CD4-positive, CD25-positive, alpha-beta regulatory T cell (primary cell): ENCODE data around the gene MARCHF6. TPM values are rescaled to one million over a fixed set of nuclear protein-coding genes. Genes with fewer than 3 reads are reported as not detected.

ENCODE experiments used
- ATAC-seq, 2 donors: fragments of 150-1000 bp; cut with Tn5 transposase; one replicate each; pipeline ENCODE4 v1.10.0; 2021; ENCODE audit warnings: low read depth in 2 of 2, moderate number of reproducible peaks in 2 of 2, moderate library complexity in 1 of 2
- DNase-seq, 3 donors: peaks; one replicate each; pipeline versions ENCODE4 v3.0.0 to v3.0.0-alpha.2; 2012 to 2022; ENCODE audit warnings: mixed read lengths in 1 of 3
- H3K27ac ChIP-seq: one replicate; pipeline ENCODE4 v1.7.0; 2013; ENCODE audit warnings: mild to moderate bottlenecking, low read length; ENCODE audit not compliant: insufficient read depth, poor library complexity, severe bottlenecking
- H3K27me3 ChIP-seq: one replicate; pipeline ENCODE4 v1.7.0; 2013; ENCODE audit warnings: low read length; ENCODE audit not compliant: control insufficient read depth, insufficient read depth
- H3K36me3 ChIP-seq: one replicate; pipeline ENCODE4 v1.7.0; 2013; ENCODE audit warnings: mild to moderate bottlenecking, low read length, moderate library complexity; ENCODE audit not compliant: control insufficient read depth, insufficient read depth
- H3K4me1 ChIP-seq: 2 replicates; pipeline ENCODE4 v1.7.0; 2013; ENCODE audit warnings: mild to moderate bottlenecking, low read length; ENCODE audit not compliant: insufficient read depth, control insufficient read depth, poor library complexity, severe bottlenecking
- H3K4me3 ChIP-seq: one replicate; pipeline ENCODE4 v1.7.0; 2013; ENCODE audit warnings: low read depth, mild to moderate bottlenecking, low read length, moderate library complexity
- H3K9me3 ChIP-seq, 2 experiments: 1 replicate in 1 of 2; 2 replicates in 1 of 2; pipeline ENCODE4 v1.7.0; 2013; ENCODE audit warnings: low read length in 2 of 2, mild to moderate bottlenecking in 1 of 2, moderate library complexity in 1 of 2; ENCODE audit not compliant: control insufficient read depth in 2 of 2
- H3K27ac Mint-ChIP-seq, 3 donors: one replicate each; pipeline ENCODE4 v1.8.0; 2020 to 2022; ENCODE audit warnings: mild to moderate bottlenecking in 3 of 3, mixed read lengths in 3 of 3, moderate library complexity in 2 of 3
- H3K27me3 Mint-ChIP-seq: one replicate; pipeline ENCODE4 v1.8.0; 2022; ENCODE audit warnings: mild to moderate bottlenecking, mixed read lengths
- H3K36me3 Mint-ChIP-seq: one replicate; pipeline ENCODE4 v1.8.0; 2020; ENCODE audit warnings: mixed read lengths
- H3K4me1 Mint-ChIP-seq, 4 donors: one replicate each; pipeline ENCODE4 v1.8.0; 2020 to 2022; ENCODE audit warnings: mixed read lengths in 4 of 4, mild to moderate bottlenecking in 1 of 4
- H3K4me3 Mint-ChIP-seq, 4 donors: one replicate each; pipeline ENCODE4 v1.8.0; 2020 to 2022; ENCODE audit warnings: mild to moderate bottlenecking in 4 of 4, mixed read lengths in 4 of 4, moderate library complexity in 3 of 4
- H3K9me3 Mint-ChIP-seq, 7 donors: one replicate each; pipeline ENCODE4 v1.8.0; 2020 to 2022; ENCODE audit warnings: mixed read lengths in 7 of 7, mild to moderate bottlenecking in 3 of 7, moderate library complexity in 2 of 7
- polyA plus RNA-seq, 4 donors: library from polyadenylated mRNA; unstranded; fragments of 300-500 nt; fragmentation: Illumina TruSeq; gene quantifications; one replicate each; pipeline ENCODE4 v1.2.3, GENCODE V29; 2021
- total RNA-seq: library from RNA; stranded (reverse); gene quantifications from one replicate; pipeline ENCODE4 v1.2.3, GENCODE V29; 2022

MARCHF6 gene, protein sequence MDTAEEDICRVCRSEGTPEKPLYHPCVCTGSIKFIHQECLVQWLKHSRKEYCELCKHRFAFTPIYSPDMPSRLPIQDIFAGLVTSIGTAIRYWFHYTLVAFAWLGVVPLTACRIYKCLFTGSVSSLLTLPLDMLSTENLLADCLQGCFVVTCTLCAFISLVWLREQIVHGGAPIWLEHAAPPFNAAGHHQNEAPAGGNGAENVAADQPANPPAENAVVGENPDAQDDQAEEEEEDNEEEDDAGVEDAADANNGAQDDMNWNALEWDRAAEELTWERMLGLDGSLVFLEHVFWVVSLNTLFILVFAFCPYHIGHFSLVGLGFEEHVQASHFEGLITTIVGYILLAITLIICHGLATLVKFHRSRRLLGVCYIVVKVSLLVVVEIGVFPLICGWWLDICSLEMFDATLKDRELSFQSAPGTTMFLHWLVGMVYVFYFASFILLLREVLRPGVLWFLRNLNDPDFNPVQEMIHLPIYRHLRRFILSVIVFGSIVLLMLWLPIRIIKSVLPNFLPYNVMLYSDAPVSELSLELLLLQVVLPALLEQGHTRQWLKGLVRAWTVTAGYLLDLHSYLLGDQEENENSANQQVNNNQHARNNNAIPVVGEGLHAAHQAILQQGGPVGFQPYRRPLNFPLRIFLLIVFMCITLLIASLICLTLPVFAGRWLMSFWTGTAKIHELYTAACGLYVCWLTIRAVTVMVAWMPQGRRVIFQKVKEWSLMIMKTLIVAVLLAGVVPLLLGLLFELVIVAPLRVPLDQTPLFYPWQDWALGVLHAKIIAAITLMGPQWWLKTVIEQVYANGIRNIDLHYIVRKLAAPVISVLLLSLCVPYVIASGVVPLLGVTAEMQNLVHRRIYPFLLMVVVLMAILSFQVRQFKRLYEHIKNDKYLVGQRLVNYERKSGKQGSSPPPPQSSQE
- total RNA-seq (188 TPM), polyA plus RNA-seq (10 to 100 TPM; 34.9 to 54.1 (median 51.3) TPM)

DNA sequence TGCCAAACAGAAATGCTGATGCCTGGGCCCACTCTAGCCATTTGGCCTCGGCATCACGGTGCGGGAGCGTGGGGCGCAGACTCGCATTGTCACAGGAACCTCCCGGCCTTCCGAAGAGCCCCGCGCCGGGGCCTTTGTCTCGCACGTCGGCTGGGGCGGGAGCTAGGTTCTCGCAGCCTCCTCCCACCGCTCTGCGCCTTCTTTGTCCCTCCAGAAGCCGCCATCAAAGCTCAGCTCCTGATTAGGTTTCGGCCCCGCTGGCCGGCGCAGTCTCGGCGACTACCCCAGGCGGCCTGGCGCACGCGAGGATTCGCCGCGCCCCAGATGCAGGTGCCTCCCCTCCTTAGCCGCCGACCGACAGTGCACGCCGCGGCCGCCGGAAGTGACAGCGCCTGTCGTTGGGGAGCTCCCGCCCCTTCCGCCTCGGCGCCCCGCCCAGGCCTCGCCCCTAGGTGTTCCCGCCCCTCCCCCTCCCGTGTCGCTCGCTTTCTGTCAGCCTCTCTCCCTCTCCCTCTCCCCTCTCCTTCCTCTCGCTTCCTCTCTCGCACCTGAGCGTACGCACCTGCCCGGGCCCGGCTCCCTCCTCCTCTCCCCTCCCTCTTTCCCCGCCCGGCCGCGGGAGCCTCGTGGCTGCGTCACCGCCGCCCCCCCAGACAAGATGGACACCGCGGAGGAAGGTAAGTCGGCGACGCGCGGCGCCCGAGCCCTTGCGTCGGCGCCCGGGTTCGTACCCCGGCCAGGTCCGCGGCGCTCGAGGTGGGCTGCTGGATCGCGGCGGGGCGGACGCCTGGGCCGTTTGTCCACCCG lies at the start of gene MARCHF6:
Gene MARCHF6 (plus strand): TSS at position 455 of the 807 bp plus-strand sequence. CDS start 204 bp downstream, at position 659.
- Histone ChIP-seq H3K27me3 (no peaks in the 10 kb centered on the region), H3K9me3 (no peaks in the 10 kb centered on the region), H3K36me3 (no peaks in the 10 kb centered on the region), H3K27ac (peak within 1 kb of the TSS; percentile 93), H3K4me1 (peaks cover 46% of the 10 kb centered on the region), H3K4me3 (peak within 1 kb of the TSS; percentile 99)
- Mint-ChIP-seq H3K27ac (peak within 1 kb of the TSS; percentile 95 to 99 (median 99)), H3K4me3 (peak within 1 kb of the TSS; percentile 98 to 100 (median 99)), H3K4me1 (peaks cover 33 to 44% (median 38%) of the 10 kb centered on the region in 4 donors), H3K36me3 (no peaks in the 10 kb centered on the region), H3K9me3 (no peaks in the 10 kb centered on the region), H3K27me3 (no peaks in the 10 kb centered on the region)
- ATAC-seq (peak; percentile 93), DNase-seq (peak; percentile 94 to 96 (median 95))

DNA sequence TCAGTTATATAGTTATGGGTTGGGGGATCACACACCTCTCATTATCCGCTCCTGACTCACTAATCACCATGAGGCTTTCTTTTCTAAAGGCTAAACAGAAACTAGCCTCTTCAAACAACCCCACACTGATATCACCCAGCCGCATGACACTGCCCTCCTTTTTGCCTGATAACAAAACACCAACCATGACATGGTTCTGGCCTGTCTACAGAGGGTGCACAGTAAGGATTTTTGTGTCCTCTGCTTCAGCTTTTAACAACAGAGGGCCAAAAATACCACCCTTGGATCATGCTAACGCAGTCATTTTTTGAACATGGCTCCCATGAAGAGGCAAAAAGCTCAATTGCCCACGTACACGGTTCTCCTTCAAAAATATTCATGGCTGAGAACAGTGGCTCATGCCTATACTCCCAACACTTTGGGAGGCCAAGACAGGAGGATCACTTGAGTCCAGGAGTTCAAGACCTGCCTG lies 49.8 kb upstream of the MARCHF6 start:
- Histone ChIP-seq H3K9me3 (no peaks in the 10 kb centered on the region), H3K4me1 (peaks cover 7% of the 10 kb centered on the region), H3K36me3 (no peaks in the 10 kb centered on the region), H3K4me3 (no peak overlapping the region), H3K27ac (no peak overlapping the region), H3K27me3 (peaks cover 9% of the 10 kb centered on the region)
- ATAC-seq, result no peak
- Mint-ChIP-seq H3K4me3 (no peak overlapping the region), H3K36me3 (no peaks in the 10 kb centered on the region), H3K27me3 (peaks cover 50% of the 10 kb centered on the region), H3K27ac (no peak overlapping the region), H3K9me3 (peaks cover 0 to 6% (median 0%) of the 10 kb centered on the region in 7 donors), H3K4me1 (peaks cover 0 to 13% (median 4%) of the 10 kb centered on the region in 4 donors)
- no peak for DNase-seq

DNA sequence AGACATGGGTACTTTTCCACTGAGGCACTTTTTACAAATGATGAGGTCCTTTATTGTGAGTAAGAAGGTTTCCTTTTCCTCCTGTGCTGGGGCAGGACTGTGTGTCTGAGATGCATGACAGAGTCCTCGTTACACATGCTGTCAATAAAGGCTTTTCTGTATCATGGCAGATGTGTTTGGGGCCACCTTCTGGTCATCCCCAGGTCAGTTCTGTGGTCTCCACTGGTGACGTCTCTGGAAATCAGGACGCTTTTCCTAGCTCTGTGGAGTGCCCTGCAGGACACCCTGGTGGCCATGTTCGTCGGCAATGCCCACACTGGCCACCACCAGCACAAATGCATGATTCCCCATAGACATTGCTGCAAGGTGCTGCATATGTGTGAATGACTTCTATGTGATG lies 48.6 kb upstream of the MARCHF6 start:
- ATAC-seq (no peak), DNase-seq (no peak)
- Histone ChIP-seq H3K36me3 (no peaks in the 10 kb centered on the region), H3K4me3 (no peak overlapping the region), H3K9me3 (no peaks in the 10 kb centered on the region), H3K27me3 (peaks cover 8% of the 10 kb centered on the region), H3K4me1 (peaks cover 7% of the 10 kb centered on the region), H3K27ac (no peak overlapping the region)
- Mint-ChIP-seq H3K9me3 (peaks cover 0 to 5% (median 0%) of the 10 kb centered on the region in 7 donors), H3K4me3 (no peak overlapping the region), H3K4me1 (peaks cover 0 to 13% (median 4%) of the 10 kb centered on the region in 4 donors), H3K36me3 (no peaks in the 10 kb centered on the region), H3K27me3 (peaks cover 57% of the 10 kb centered on the region), H3K27ac (no peak overlapping the region)

DNA sequence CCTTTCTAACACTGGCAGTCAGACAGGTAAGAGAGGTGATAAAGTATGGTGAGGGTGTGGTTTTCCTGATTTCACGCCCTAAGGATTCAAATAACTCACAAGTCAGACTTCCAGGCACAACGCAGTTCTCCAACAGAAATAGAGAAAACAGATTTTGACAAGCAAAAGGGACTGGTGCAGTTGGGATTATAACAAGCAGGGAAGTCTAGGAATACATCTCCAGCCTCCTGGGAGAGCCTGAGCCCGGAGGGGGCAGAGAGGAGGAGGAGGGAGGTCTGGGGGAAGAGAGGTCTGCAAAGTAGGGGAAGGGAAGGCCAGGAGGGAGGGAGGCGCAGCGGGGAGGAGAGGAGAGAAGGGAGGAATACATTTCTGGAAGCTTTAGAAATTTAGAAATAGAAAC lies 47.4 kb upstream of the MARCHF6 start:
- H3K36me3 ChIP-seq, result no peaks in the 10 kb centered on the region
- Mint-ChIP-seq H3K9me3 (peaks cover 0 to 4% (median 0%) of the 10 kb centered on the region in 7 donors), H3K4me1 (peaks cover 0 to 13% (median 4%) of the 10 kb centered on the region in 4 donors), H3K27me3 (peaks cover 60% of the 10 kb centered on the region), H3K4me3 (peak overlapping the region in 1 of 4 donors; percentile 48), H3K27ac (no peak overlapping the region), H3K36me3 (peaks cover 3% of the 10 kb centered on the region)
- H3K4me1 ChIP-seq, result peaks cover 7% of the 10 kb centered on the region
- DNase-seq, result no peak
- no peak overlapping the region for H3K27ac ChIP-seq
- H3K27me3 ChIP-seq, result peaks cover 8% of the 10 kb centered on the region
- no peaks in the 10 kb centered on the region for H3K9me3 ChIP-seq
- H3K4me3 ChIP-seq, result no peak overlapping the region
- no peak for ATAC-seq

DNA sequence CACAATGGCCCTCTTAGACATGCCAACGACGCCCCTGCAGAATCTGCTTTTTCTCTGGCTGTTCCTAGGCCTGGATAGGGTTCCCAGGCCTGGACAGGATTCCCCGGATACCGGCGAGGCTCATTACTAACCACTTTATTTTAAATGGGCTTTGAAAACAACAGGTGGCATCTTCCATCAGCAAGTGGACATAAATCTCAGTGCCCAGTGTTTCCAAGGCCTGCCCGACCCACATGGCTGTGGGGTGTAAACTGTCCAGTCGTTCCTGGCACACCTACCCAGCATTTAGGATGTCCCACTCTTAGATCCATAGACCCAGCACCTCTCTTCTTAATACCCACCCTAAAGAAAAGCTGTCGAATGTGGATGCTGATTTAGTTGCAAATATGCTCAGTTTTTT lies 46.7 kb upstream of the MARCHF6 start:
- Mint-ChIP-seq H3K9me3 (peaks cover 0 to 4% (median 0%) of the 10 kb centered on the region in 7 donors), H3K4me1 (peaks cover 0 to 13% (median 4%) of the 10 kb centered on the region in 4 donors), H3K27ac (no peak overlapping the region), H3K36me3 (peaks cover 3% of the 10 kb centered on the region), H3K4me3 (peak overlapping the region in 2 of 4 donors; percentile 80 to 84), H3K27me3 (peaks cover 60% of the 10 kb centered on the region)
- Histone ChIP-seq H3K4me3 (no peak overlapping the region), H3K4me1 (peaks cover 7% of the 10 kb centered on the region), H3K9me3 (no peaks in the 10 kb centered on the region), H3K27me3 (peaks cover 8% of the 10 kb centered on the region), H3K36me3 (no peaks in the 10 kb centered on the region), H3K27ac (no peak overlapping the region)
- no peak for ATAC-seq
- DNase-seq, result no peak

DNA sequence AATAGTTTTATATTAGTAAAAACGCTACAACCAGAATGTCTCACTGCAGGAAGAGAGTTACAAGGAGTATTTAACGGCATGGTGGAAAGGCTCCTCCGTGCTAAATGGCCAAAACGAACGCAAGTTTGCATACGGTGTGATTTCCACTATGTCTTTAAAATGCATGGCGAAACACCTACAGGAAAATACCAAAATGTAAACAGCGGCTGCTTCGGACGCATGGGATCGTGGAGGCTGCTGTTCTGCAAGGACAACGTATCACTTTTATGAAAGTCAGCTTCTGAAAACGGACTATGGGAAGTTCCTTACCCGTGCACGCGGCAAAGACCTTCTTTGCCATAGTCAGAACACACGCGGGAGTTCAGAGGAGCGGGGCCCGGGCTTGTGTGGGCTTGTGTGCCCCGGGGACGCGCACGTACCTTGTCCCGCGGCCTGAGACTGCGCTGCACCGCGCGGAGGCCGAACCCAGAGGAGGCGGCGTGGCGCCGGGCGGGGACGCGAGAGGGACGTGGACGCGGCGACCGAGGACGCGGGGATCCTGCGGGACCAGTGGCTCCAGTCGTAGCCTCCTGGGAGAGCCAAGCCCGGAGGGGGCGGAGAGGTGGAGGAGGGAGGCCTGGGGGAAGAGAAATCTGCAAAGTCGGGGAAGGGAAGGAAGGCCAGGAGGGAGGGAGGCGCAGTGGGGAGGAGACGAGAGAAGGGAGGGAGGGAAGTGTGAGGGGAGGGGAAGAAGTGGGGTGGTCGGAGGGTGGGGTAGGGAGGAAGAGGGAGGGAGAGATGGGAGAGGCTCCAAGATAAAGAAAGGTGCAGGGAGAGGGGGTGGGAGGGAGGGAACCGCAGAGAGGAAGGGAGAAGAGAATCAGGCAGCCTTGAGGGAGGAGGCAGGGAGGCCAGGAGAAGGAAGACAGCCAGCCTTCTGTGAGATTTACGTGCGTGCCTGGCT lies 46.0 kb upstream of the MARCHF6 start, which contains the start of gene CMBL:
Gene CMBL (minus strand): TSS at position 697 of the 943 bp plus-strand sequence. CDS start 17,140 bp downstream, outside the sequence.
- H3K4me1 ChIP-seq, result peaks cover 7% of the 10 kb centered on the region
- Mint-ChIP-seq H3K4me1 (peaks cover 0 to 13% (median 4%) of the 10 kb centered on the region in 4 donors), H3K27ac (no peak within 1 kb of the TSS), H3K4me3 (peak within 1 kb of the TSS in 3 of 4 donors; percentile 80 to 85 (median 84)), H3K36me3 (peaks cover 3% of the 10 kb centered on the region), H3K27me3 (peaks cover 60% of the 10 kb centered on the region), H3K9me3 (peaks cover 0 to 4% (median 0%) of the 10 kb centered on the region in 7 donors)
- H3K9me3 ChIP-seq, result no peaks in the 10 kb centered on the region
- H3K4me3 ChIP-seq, result peak within 1 kb of the TSS; percentile 51
- ATAC-seq (peak; percentile 57 to 61), DNase-seq (peak in 2 of 3 donors; percentile 12 to 32)
- H3K27ac ChIP-seq, result no peak within 1 kb of the TSS
- H3K27me3 ChIP-seq, result peaks cover 8% of the 10 kb centered on the region
- no peaks in the 10 kb centered on the region for H3K36me3 ChIP-seq
